Stimulated activated naive CD4-positive, alpha-beta T cell treated with Interleukin-2 at 50 U/mL for 16 hours (primary cell): Measurements from ENCODE around the gene SDF4.
"Not testable (repeated sequence)": the region's sequence is repeated elsewhere in the genome, so short reads cannot be mapped to it uniquely, and the experiment has no call there.

ENCODE experiments used
- DNase-seq: peaks from one replicate; lab custom pipeline; 2025; lab: John Stamatoyannopoulos, UW

The SDF4 gene

GRCh38 chr1:1199141-1199960 is 32.5 kb downstream of the SDF4 start:
- no peak for DNase-seq

- DNase-seq: no peak
These were observed 33.2 kb downstream of the SDF4 start for GRCh38 chr1:1198423-1199140.

- DNase-seq: no peak
These were observed 34.0 kb downstream of the SDF4 start for GRCh38 chr1:1197551-1198422.

- DNase-seq: no peak
These were observed 34.7 kb downstream of the SDF4 start for GRCh38 chr1:1197188-1197500.

GRCh38 chr1:1196431-1197187 is 35.2 kb downstream of the SDF4 start:
- DNase-seq: no peak

GRCh38 chr1:1195726-1196125 is 36.1 kb downstream of the SDF4 start:
- DNase-seq: not testable (repeated sequence)

GRCh38 chr1:1194723-1195122 is 37.1 kb downstream of the SDF4 start:
- no peak for DNase-seq

GRCh38 chr1:1191734-1192133 is 40.1 kb downstream of the SDF4 start:
- DNase-seq: no peak

GRCh38 chr1:1189111-1189510 is 42.7 kb downstream of the SDF4 start:
- DNase-seq: no peak

GRCh38 chr1:1187938-1188337 is 43.9 kb downstream of the SDF4 start:
- no peak for DNase-seq

GRCh38 chr1:1185101-1185765 is 46.6 kb downstream of the SDF4 start:
- DNase-seq: no peak

- no peak for DNase-seq
These were observed 47.7 kb downstream of the SDF4 start for GRCh38 chr1:1183833-1184775.

- DNase-seq: no peak
These were observed 48.5 kb downstream of the SDF4 start for GRCh38 chr1:1183221-1183747.

- no peak for DNase-seq
These were observed 49.1 kb downstream of the SDF4 start for GRCh38 chr1:1182491-1183220.

GRCh38 chr1:1181938-1182410 is 49.8 kb downstream of the SDF4 start:
- DNase-seq: no peak

- no peak for DNase-seq
These were observed 50.5 kb downstream of the SDF4 start for GRCh38 chr1:1181129-1181937.

- DNase-seq: no peak
These were observed 51.6 kb downstream of the SDF4 start for GRCh38 chr1:1179983-1180861.
